ENCODE results near the gene ADAM12.

DNA sequence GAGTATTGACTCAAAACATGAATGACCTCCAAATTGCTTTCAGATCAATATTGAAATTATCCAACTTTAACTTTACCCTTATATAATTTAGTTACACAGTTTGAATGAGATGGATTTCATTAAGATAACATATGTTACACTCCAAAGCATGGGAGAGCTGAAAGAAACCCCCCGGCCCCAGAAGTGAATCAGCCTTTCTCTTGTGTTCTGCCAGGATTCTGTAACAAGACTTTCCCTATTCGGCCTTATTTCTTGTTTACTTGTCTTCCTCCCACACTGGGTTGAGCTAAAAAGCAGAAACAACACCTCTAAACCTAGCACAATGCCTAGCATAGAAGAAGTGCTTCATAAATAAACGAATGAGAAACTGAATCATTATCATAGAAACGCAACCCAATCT, 224.8 kb downstream of the ADAM12 start:
- no peak for TF ChIP-seq CTCF (IDR thresholded peaks at IDR 0.05; ENCODE audit: low read depth, low read length)
- no peak for TF ChIP-seq EZH2phosphoT487 (IDR thresholded peaks at IDR 0.05; ENCODE audit: low read depth)

All from OCI-LY3 (cell line).